Activated gamma-delta T cell treated with Interleukin-2 at 50 U/mL for 16 hours (primary cell): ENCODE data around the gene DNM2.
"Not testable (repeated sequence)": the region's sequence is repeated elsewhere in the genome, so short reads cannot be mapped to it uniquely, and the experiment has no call there.

Experiments
- DNase-seq: peaks from one replicate; pipeline ENCODE4 v3.0.0-alpha.2; 2020

DNM2 gene

GRCh38 chr19:10839114-10840050 is 121.5 kb downstream of the DNM2 start:
- no peak for DNase-seq

DNA sequence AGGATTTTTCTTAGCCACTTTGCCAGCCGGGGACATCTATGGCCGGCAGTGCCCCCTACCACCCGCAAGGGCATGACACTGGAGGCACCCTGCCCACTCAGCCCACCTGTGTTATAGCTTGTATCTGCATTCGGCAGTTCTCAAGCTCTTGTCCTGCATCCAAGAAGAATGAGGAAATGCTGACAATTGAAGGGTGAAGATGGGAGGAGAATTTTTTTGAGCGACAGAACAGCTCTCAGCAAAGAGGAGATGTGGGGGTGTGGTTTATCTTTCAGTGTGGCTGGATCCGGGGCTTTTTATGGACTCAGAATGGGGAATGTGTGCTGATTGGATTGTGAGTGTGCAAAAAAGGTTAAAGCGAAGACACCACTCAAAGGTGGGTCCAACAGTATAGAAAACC is 124.9 kb downstream of the DNM2 start:
- DNase-seq = no peak

GRCh38 chr19:10846500-10847202 is 128.8 kb downstream of the DNM2 start:
- DNase-seq = no peak

DNA sequence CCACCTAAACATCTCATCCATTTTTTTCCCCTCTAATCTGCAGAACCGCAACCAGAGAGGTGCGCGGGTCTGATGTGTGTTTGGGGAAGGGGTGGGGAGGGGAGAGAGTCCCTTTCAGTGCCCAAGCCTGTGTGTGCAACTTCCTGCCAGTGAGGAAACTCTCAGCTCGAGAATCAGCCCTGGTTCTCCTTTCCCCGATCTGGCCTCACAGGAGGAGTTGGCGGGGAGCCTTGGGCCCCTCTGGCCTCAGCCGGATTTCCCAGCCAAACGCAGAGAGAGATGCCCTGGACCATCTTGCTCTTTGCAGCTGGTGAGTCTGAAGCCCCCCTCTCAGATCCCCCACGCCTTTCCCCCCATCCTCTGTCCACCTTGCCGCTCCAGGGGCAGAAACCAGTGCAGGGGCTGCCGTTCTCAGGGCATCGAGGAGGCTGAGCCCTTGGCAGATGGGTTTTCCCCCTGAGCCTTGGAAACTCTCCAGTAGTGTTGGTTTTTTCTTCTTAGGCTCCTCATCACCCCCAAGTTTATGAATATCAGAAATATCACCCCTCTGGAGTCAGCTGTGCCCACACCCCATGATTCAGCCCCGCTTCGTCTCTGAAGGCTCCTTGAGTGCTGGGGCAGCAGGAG is 130.5 kb downstream of the DNM2 start, which contains the start of gene C19orf38:
TSS of gene C19orf38 (plus strand) at position 186 of the 627 bp plus-strand sequence. CDS start at position 280, 94 bp downstream.
- DNase-seq = no peak

- no peak for DNase-seq
Observed at GRCh38 chr19:10850631-10851030, 132.8 kb downstream of the DNM2 start.

GRCh38 chr19:10852098-10852800 is 134.4 kb downstream of the DNM2 start:
- no peak for DNase-seq

GRCh38 chr19:10852941-10853340 is 135.1 kb downstream of the DNM2 start:
- DNase-seq = no peak

DNA sequence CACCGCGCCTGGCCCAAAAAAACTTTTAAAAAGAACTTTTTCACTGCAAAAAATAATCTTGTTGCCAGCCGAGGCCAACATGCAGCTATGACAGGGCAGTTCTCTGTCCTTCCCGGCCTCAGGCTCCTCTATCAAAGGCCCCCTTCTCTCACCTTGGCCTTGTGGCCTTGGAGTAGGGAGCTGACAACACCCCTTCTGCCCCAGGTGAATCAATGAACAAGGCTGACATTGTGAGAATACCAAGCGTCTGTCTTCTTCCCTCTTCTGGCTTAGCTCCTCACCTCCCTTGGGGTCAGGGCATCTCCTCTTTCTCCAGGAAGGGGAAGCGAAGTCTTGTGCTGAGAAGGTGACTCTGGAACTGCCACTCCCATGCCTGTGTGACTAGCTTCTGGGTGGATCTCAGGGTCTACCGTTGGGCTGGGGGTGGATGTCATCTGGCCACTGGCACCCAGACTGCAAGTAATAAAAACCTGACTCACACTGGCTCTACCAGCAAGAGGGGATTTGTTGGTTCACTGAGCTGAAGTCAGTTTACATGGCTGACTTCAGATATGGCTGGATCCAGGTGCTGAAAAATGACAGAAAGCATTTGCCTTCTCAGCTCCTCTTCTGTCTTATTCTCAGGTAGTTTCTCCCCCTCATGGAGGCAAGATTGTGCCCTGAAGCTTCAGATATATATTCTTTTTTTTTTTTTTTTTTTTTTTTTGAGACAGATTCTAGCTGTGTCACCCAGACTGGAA is 136.6 kb downstream of the DNM2 start:
- DNase-seq = no peak

- DNase-seq = no peak
Observed at GRCh38 chr19:10855879-10856522, 138.1 kb downstream of the DNM2 start.

DNA sequence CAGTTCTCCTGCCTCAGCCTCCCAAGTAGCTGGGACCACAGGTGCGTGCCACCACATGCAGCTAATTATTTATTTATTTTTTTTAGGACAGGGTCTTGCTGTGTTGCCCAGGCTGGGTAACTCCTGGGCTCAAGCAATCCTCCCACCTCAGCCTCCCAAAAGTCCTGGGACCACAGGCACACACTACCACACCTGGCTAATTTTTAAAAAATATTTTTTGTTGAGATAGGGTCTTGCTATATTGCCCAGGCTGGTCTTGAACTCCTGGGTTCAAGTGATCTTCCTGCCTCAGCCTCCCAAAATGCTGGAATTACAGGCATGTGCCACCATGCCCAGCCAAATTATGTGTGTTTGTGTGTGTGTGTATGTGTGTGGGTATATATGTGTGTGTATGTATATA is 139.0 kb downstream of the DNM2 start:
- DNase-seq = not testable (repeated sequence)

DNA sequence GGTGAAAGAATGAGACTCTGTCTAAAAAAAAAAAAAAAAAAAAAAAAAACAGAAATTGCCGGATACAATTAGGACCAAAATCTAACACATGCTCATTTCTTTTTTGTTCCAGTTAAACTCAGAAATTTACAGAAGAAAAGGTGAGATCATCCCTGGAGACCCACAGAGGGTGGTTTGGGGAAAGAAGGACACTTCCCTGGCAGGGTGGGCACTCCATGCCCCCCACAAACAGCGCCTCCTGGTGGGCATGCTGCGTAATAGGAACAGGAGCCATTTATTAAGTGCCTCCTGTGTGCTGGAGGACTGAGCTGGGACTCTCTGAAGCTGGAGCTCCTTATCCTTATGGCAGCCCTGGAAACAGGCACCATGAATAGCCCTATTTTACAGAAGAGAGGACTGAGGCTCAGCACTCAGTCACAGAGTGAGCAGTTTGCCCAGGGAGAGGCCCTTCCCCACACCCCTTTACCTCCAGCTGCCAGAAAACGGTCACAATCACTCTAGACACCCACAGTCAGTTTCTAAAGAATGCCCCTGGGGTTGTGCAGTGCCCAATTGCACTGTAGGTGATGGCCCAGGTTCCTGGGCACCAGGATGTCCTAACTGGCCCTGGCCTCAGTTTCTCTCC is 140.4 kb downstream of the DNM2 start:
- DNase-seq = peak; percentile 31

DNA sequence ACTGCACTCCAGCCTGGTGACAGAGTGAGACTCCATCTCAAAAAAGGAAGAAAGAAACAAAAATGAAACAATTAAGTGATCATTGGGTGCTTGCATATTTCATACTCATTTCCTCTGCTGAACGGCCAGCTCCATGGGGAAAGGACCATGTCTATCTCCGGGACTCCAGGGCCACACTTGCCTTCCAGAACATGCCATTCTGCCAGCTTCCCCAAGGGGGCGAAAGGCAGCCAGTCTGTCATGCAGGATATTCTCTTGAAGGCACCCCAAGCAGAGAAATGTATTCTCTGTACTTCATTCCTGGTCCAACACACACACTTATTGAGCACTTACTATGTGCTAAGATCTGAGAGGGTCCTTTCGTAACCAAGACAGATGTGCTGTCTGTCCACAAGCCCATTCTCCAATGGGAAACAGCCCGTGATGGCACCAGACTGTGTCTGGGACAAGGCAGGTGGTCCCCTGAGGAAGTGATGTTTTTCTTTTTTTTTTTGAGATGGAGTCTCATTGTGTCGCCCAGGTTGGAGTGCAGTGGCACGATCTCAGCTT is 143.3 kb downstream of the DNM2 start:
- DNase-seq = no peak

DNA sequence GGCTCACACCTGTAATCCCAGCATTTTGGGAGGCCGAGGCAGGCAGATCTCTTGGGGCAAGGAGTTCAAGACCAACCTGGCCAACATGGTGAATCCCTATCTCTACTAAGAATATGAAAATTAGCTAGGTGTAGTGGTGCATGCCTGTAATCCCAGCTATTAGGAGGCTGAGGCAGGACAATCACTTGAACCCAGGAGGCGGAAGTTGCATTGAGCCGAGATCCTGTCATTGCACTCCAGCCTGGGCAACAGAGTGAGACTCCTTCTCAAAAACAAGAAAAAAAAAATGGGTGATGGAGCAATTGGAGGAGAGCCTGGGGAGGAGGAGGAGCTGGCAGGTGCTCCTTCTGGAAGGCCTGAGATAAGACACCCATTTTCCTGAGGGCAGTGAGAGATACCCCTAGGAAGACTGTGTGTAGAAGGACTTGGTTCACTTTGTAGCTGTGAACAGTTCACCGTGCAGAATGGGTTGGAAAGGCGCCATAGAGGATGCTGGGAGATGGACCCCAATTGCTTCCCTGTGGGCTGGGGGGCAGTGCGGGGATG is 144.8 kb downstream of the DNM2 start:
- DNase-seq = no peak

GRCh38 chr19:10863107-10863717 is 145.3 kb downstream of the DNM2 start:
- no peak for DNase-seq

DNA sequence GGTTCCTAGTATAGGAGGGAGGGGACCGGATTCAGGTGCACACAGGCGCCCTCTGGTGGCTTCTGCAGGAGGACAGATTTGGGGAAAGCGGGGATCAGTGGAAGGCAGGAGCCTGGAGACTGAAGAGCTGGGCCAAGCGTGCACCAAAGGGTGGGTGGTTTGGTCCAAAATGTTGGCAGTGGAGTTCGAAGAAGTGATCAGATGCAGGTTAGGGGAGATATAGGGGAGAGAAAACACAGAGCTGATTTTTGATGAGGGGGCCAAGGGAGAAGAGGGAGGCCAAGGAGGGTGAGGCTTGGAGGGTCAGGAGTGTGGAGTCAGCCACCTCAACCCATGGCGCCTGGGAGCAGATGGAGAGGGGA is 146.6 kb downstream of the DNM2 start:
- DNase-seq = peak; percentile 77

DNA sequence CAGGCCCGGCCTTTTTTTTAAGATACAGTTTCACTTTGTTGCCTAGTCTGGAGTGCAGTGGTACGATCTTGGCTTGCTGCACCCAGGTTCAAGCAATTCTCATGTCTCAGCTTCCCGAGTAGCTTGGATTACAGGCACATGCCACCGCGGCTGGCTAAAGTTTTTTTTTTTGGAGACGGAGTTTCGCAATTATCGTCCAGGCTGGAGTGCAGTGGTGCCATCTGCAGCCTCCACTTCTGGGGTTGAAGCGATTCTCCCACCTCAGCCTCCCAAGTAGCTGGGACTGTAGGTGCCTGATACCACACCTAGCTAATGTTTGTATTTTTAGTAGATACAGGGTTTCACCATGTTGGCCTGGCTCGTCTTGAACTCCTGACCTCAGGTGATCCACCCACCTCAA is 148.6 kb downstream of the DNM2 start:
- DNase-seq = no peak

DNA sequence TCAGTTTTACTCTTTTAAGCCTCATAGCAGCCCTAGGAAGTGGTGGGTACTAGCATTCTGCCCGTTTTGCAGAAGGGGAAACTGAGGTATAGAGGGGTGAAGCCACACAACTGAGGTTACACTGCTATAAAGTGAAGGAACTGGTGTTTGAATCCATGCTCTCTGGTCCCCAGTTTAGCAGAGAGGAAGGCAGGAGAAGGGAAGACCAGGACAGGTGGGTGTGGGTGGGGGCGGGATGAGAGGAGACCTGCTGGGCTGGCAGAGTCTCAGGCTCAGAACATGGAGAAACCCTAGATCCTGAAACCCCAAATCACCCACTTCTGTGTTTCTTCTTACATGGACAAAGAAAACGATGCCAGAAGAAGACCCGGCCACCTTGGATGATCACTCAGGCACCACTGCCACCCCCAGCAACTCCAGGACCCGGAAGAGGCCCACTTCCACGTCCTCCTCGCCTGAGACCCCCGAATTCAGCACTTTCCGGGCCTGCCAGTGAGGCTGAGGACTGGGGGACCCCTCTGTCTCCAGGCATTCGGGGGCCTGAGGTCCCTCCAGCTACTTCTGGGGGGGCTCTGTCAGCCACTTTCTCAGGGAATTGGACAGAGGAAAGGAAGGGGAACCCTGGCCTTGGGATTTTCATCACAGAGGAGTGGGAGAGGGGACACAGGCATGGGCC is 151.1 kb downstream of the DNM2 start:
- no peak for DNase-seq

- not testable (repeated sequence) for DNase-seq
Observed at GRCh38 chr19:10869872-10870311, 152.0 kb downstream of the DNM2 start.

- no peak for DNase-seq
Observed at GRCh38 chr19:10870501-10870954, 152.6 kb downstream of the DNM2 start.
